Smooth muscle cell (in vitro differentiated cells): ENCODE measurements around the gene FMN2. TPM values are rescaled to one million over a fixed set of nuclear protein-coding genes. Genes with fewer than 3 reads are reported as not detected.

Source experiments
- DNase-seq: peaks from one replicate; lab custom pipeline; 2025; ENCODE audit not compliant: unreplicated experiment; lab: John Stamatoyannopoulos, UW
- H2AFZ ChIP-seq: fragments of 200-600 bp; sonication (generic); 2 replicates; pipeline ENCODE4 v1.6.0; 2016; ENCODE audit warnings: antibody characterized with exemption, low read depth, mild to moderate bottlenecking
- H3F3A ChIP-seq: fragments of 200-600 bp; sonication (generic); 2 replicates; pipeline ENCODE4 v1.6.0; 2017; ENCODE audit warnings: antibody characterized with exemption, low read depth
- H3K27ac ChIP-seq: fragments of 200-600 bp; sonication (generic); 2 replicates; pipeline ENCODE4 v1.5.1; 2016; ENCODE audit warnings: low read depth, mild to moderate bottlenecking
- H3K27me3 ChIP-seq: fragments of 200-600 bp; sonication (generic); 2 replicates; pipeline ENCODE4 v1.6.1; 2016; ENCODE audit warnings: low read depth, mild to moderate bottlenecking
- H3K36me3 ChIP-seq: fragments of 200-600 bp; sonication (generic); 2 replicates; pipeline ENCODE4 v1.5.1; 2016; ENCODE audit warnings: low read depth
- H3K4me1 ChIP-seq: fragments of 200-600 bp; sonication (generic); 2 replicates; pipeline ENCODE4 v1.5.1; 2016; ENCODE audit warnings: low read depth
- H3K4me2 ChIP-seq: fragments of 200-600 bp; sonication (generic); 2 replicates; pipeline ENCODE4 v1.6.0; 2016; ENCODE audit warnings: mild to moderate bottlenecking
- H3K4me3 ChIP-seq: fragments of 200-600 bp; sonication (generic); 2 replicates; pipeline ENCODE4 v1.5.1; 2016; ENCODE audit warnings: mild to moderate bottlenecking
- H3K79me2 ChIP-seq: fragments of 200-600 bp; sonication (generic); 2 replicates; pipeline ENCODE4 v1.6.0; 2016; ENCODE audit warnings: low read depth, mild to moderate bottlenecking
- H3K9ac ChIP-seq: fragments of 200-600 bp; sonication (generic); 2 replicates; pipeline ENCODE4 v1.6.0; 2016; ENCODE audit warnings: low read depth
- H3K9me3 ChIP-seq: fragments of 200-600 bp; sonication (generic); replicated peaks from 2 replicates; pipeline ENCODE4 v1.5.1; 2016; ENCODE audit warnings: low read depth
- H4K20me1 ChIP-seq: fragments of 200-600 bp; sonication (generic); 2 replicates; pipeline ENCODE4 v1.6.0; 2016; ENCODE audit warnings: low read depth
- WGBS: methylation state at CpG from one replicate; pipeline ENCODE4 v1.1.7; 2016; ENCODE audit warnings: low lambda C conversion rate; 5-methylcytosine and 5-hydroxymethylcytosine counted together
- polyA plus RNA-seq: library from polyadenylated mRNA; unstranded; fragments of >200 nt; fragmentation: Nextera tagmentation; extraction: Ambion mirVana; gene quantifications from 2 replicates; pipeline ENCODE4 v1.2.1, GENCODE V29; 2016
- total RNA-seq: library from RNA; depleted of rRNA; stranded (reverse); fragments of >200 nt; gene quantifications from 2 replicates; pipeline ENCODE4 v1.2.3, GENCODE V29; 2014
- TF ChIP-seq, protein P1 (sequence below): fragments of 200-600 bp; sonication (generic); IDR thresholded peaks from 2 replicates; pipeline ENCODE4 v1.5.1; 2017; ENCODE audit warnings: borderline replicate concordance, mild to moderate bottlenecking, antibody characterized with exemption; ENCODE audit not compliant: insufficient read depth, poor library complexity, severe bottlenecking

Gene FMN2
- total and polyA plus RNA-seq, 2 experiments from 2014 or later = 1.9 to 6.2 TPM

DNA sequence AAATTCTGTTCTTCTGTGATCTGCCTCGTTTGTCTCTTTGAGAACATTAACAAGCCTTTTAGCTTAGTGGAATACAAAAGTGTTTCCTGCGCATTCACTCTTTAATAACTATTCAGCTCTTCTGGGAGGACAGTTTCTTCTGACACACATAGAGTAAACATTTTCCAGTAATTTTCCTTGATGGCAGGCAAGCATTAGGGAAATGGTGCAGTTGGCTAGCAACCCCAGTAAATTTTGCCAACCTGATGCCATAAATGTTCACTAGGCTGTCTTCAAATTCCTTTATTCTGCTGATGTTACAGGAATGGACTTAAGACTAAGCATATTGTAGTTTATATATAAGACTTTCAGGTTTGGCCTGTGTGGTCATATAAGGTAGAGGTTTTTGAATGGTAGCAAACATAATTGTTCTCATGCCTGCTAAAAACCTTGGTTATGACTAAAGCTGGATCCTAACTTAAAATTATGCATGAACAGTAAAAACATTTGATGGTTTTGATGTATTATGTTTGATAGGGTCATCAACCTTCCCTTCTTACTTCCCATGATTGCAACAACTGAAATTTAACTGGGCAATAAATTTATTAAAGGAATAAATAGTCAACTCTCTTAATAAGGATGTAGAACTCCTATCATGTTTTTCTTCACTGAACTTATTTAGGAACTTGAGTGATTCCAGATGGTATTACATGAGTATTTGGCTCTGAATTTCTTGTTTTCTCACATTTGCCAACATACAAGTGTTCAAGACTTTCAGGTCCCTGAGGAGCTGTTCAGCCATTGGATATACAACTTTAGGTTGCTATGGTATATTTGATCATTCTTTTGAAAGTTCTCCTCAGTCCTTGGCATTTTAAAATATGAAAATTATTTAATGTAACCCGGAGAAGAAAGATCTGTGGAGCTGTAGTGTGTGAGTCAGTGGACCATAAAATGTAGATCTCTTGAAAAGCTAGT is 223.4 kb downstream of the FMN2 start:
- no peak overlapping the region for H3K4me2 ChIP-seq
- H4K20me1 ChIP-seq = no peaks in the 10 kb centered on the region
- no peak overlapping the region for H3K9ac ChIP-seq
- TF ChIP-seq, protein P1, sequence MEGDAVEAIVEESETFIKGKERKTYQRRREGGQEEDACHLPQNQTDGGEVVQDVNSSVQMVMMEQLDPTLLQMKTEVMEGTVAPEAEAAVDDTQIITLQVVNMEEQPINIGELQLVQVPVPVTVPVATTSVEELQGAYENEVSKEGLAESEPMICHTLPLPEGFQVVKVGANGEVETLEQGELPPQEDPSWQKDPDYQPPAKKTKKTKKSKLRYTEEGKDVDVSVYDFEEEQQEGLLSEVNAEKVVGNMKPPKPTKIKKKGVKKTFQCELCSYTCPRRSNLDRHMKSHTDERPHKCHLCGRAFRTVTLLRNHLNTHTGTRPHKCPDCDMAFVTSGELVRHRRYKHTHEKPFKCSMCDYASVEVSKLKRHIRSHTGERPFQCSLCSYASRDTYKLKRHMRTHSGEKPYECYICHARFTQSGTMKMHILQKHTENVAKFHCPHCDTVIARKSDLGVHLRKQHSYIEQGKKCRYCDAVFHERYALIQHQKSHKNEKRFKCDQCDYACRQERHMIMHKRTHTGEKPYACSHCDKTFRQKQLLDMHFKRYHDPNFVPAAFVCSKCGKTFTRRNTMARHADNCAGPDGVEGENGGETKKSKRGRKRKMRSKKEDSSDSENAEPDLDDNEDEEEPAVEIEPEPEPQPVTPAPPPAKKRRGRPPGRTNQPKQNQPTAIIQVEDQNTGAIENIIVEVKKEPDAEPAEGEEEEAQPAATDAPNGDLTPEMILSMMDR = no peak
- peaks cover 21% of the 10 kb centered on the region for H3K4me1 ChIP-seq
- no peak overlapping the region for H3K27ac ChIP-seq
- H3K79me2 ChIP-seq = no peaks in the 10 kb centered on the region
- no peaks in the 10 kb centered on the region for H3K9me3 ChIP-seq
- WGBS = 78% methylated on average over 3 of the region's 3 CpGs
- no peak overlapping the region for H3K4me3 ChIP-seq
- DNase-seq = no peak
- no peaks in the 10 kb centered on the region for H3K36me3 ChIP-seq
- peak overlapping the region; percentile 37 for H2AFZ ChIP-seq
- no peaks in the 10 kb centered on the region for H3K27me3 ChIP-seq
- H3F3A ChIP-seq = no peaks in the 10 kb centered on the region

DNA sequence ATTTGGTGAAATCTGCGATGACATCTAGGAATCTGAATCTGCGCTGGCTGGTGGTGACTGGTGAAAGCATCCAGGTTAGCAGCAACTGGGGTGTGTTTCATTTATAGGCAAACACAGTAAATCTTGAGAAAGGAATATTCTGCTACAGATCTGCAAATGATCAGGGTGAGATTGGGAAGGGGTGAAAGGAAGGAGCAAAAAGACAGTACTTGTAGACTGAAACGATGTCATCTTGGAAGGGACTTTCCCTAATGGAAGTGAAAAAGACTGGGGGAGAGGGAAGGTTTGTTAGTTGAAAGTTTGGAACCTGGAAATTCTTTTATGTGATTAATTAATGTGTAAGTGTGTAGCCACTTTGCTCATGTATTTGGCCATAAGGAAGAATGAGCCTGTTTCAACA is 228.3 kb downstream of the FMN2 start:
- 96% methylated on average over 3 of the region's 3 CpGs for WGBS

DNA sequence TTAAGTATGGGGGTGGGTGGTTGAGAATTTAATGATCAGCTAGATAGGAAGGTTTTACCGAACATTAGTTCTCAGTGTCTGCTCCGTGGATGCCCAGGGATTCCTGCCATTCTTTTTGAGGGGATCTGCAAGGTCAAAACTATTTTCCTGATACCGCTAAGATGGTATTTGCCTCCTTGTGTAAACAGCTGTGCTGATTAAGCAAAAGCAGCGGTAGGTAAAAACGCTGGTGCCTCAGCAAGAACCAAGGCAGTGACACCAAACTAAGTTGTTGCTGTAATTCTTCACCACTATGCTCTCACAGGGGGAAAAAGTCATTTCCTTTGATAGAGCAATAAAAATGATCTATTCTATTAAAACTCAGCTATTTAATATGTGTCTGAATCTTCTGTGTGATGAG is 229.0 kb downstream of the FMN2 start:
- no peak for DNase-seq
- Histone ChIP-seq H3K9ac (no peak overlapping the region), H3K4me3 (no peak overlapping the region), H3K4me1 (no peaks in the 10 kb centered on the region), H3K9me3 (no peaks in the 10 kb centered on the region), H4K20me1 (no peaks in the 10 kb centered on the region), H3F3A (no peaks in the 10 kb centered on the region), H3K79me2 (no peaks in the 10 kb centered on the region), H3K36me3 (no peaks in the 10 kb centered on the region), H3K27me3 (no peaks in the 10 kb centered on the region), H3K4me2 (no peak overlapping the region), H2AFZ (no peak overlapping the region), H3K27ac (no peak overlapping the region)
- WGBS = 60% methylated on average over 5 of the region's 5 CpGs
- TF ChIP-seq, protein P1 = no peak

More for the DNA sequence above, 228.3 kb downstream of the FMN2 start:
- TF ChIP-seq, protein P1 = no peak
- Histone ChIP-seq H3K27me3 (no peaks in the 10 kb centered on the region), H2AFZ (no peak overlapping the region), H3K4me1 (no peaks in the 10 kb centered on the region), H3K9me3 (no peaks in the 10 kb centered on the region), H3K4me3 (no peak overlapping the region), H3K36me3 (no peaks in the 10 kb centered on the region), H3K79me2 (no peaks in the 10 kb centered on the region), H3F3A (no peaks in the 10 kb centered on the region), H3K9ac (no peak overlapping the region), H4K20me1 (no peaks in the 10 kb centered on the region), H3K4me2 (no peak overlapping the region), H3K27ac (no peak overlapping the region)
- DNase-seq = no peak
